PC-3 (cell line): ENCODE results near the gene PKN1.

Experiments
- EZH2 ChIP-seq: fragments of 300-600 bp; sonication (generic); IDR thresholded peaks from one replicate; pipeline ENCODE4 v1.6.1; 2017; ENCODE audit warnings: antibody characterized with exemption, mild to moderate bottlenecking, low read length; ENCODE audit not compliant: unreplicated experiment
- EZH2phosphoT487 ChIP-seq: fragments of 300-600 bp; sonication (generic); IDR thresholded peaks from 2 replicates; pipeline ENCODE4 v1.6.1; 2018; ENCODE audit warnings: mild to moderate bottlenecking, antibody characterized with exemption, low read length, borderline replicate concordance
- TF ChIP-seq, protein P1 (sequence below): fragments of 300-600 bp; sonication (generic); conservative IDR thresholded peaks from 2 replicates; pipeline ENCODE4 v1.5.1; 2017; ENCODE audit warnings: antibody characterized with exemption, low read depth, mild to moderate bottlenecking, low read length

- TF ChIP-seq, protein P1, sequence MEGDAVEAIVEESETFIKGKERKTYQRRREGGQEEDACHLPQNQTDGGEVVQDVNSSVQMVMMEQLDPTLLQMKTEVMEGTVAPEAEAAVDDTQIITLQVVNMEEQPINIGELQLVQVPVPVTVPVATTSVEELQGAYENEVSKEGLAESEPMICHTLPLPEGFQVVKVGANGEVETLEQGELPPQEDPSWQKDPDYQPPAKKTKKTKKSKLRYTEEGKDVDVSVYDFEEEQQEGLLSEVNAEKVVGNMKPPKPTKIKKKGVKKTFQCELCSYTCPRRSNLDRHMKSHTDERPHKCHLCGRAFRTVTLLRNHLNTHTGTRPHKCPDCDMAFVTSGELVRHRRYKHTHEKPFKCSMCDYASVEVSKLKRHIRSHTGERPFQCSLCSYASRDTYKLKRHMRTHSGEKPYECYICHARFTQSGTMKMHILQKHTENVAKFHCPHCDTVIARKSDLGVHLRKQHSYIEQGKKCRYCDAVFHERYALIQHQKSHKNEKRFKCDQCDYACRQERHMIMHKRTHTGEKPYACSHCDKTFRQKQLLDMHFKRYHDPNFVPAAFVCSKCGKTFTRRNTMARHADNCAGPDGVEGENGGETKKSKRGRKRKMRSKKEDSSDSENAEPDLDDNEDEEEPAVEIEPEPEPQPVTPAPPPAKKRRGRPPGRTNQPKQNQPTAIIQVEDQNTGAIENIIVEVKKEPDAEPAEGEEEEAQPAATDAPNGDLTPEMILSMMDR, result no peak
- TF ChIP-seq EZH2 (no peak), EZH2phosphoT487 (no peak)
Observed at GRCh38 chr19:14394167-14394566, 38.9 kb upstream of the PKN1 start.
